ENCODE measurements around the gene OR10H5.
"Not testable (repeated sequence)": the region's sequence is repeated elsewhere in the genome, so short reads cannot be mapped to it uniquely, and the experiment has no call there.

OR10H5 gene

DNA sequence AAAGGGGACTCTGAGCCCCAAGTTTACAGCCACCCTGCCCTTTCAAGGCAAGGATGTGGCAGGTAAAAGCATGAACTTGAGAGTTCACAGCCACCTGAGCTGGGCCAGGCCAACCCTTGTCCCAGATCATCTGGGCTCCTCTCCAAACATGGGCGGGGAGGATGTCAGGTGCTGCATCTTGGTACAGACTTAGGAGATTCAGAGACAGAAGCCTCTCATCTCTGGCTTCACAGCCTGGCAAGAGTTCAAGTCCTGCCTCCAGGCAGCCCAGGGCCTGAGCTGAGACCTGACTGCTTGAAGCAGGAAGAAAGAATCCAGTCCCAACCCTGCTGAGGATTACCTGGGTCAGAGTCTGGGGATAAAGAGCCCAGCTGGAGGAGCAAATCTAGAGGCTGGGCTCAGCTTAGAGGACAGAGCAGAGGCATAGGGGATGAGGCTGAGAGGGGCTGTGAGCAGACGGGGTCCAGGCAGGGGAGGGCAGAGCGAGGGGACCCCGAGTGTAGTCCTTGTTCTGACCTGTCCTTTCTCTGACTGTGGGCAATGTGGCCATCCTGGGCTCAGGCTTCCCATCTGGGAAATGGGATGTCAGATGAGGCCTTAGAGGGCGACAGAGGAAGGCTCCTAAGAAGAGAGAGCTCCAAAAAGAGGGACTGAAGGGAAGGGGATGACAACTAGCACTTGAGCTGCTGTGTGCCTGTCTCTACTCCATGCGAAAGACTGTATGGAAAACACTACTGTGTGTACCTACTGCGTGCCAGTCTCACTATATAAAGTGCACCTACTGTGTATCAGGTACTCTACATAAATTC lies 6.6 kb upstream of the OR10H5 start:
- Histone ChIP-seq H3K4me3 (ENCODE audit: low read length) (no peak overlapping the region), H3K27me3 (ENCODE audit: insufficient read depth, low read length) (no peaks in the 10 kb centered on the region), H3K36me3 (ENCODE audit: insufficient read depth, low read length) (no peaks in the 10 kb centered on the region), H3K4me1 (ENCODE audit: insufficient read depth, low read length) (peaks cover 13% of the 10 kb centered on the region), H2AFZ (ENCODE audit: low read depth, low read length) (no peak overlapping the region), H3K9me3 (ENCODE audit: low read length) (no peaks in the 10 kb centered on the region)

DNA sequence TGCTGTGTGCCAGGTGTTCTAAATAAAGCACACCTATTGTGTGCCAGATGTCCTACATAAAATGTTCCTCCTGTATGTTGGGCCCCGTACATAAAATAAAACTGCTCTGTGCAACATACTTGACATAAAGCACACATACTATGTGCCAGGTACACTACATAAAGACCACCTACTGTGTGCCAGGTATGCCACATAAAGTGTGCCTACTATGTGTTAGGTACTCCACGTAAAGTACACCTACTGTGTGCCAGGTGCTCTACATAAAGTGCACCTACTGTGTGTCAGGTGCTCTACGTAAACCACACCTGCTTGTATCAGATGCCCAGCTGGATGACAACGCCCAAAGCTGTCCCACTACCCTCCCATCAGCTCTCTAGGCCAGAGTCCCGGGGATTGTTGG lies 5.8 kb upstream of the OR10H5 start:
- no peaks in the 10 kb centered on the region for H3K36me3 ChIP-seq (ENCODE audit: insufficient read depth, low read length)
- H3K9me3 ChIP-seq (ENCODE audit: low read length) = no peaks in the 10 kb centered on the region
- no peak overlapping the region for H2AFZ ChIP-seq (ENCODE audit: low read depth, low read length)
- H3K4me3 ChIP-seq (ENCODE audit: low read length) = no peak overlapping the region
- H3K4me1 ChIP-seq (ENCODE audit: insufficient read depth, low read length) = peaks cover 13% of the 10 kb centered on the region
- H3K27me3 ChIP-seq (ENCODE audit: insufficient read depth, low read length) = no peaks in the 10 kb centered on the region

GRCh38 chr19:15782211-15782610 lies 5.2 kb upstream of the OR10H5 start:
- no peak overlapping the region for H3K4me3 ChIP-seq (ENCODE audit: low read length)
- no peaks in the 10 kb centered on the region for H3K27me3 ChIP-seq (ENCODE audit: insufficient read depth, low read length)
- no peak overlapping the region for H2AFZ ChIP-seq (ENCODE audit: low read depth, low read length)
- peaks cover 13% of the 10 kb centered on the region for H3K4me1 ChIP-seq (ENCODE audit: insufficient read depth, low read length)
- no peaks in the 10 kb centered on the region for H3K9me3 ChIP-seq (ENCODE audit: low read length)
- no peaks in the 10 kb centered on the region for H3K36me3 ChIP-seq (ENCODE audit: insufficient read depth, low read length)

DNA sequence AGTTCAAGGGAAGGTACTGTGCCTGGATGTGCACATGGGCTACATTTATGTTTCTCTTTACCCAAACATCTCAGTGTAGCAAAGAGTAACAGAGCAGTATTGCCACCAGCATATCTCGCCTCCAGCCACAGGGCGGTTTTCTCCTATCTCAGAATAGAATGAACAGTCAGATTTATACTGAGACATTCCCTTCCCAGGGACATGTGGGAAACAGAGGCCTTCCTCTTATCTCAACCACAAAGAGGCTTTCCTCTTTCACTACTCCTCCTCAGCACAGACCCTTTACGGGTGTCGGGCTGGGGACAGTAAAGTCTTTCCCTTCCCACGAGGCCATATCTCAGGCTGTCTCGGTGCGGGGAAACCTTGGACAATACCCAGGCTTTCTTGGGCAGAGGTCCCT lies 4.6 kb upstream of the OR10H5 start:
- H3K4me3 ChIP-seq (ENCODE audit: low read length); H3K27me3 ChIP-seq (ENCODE audit: insufficient read depth, low read length); H2AFZ ChIP-seq (ENCODE audit: low read depth, low read length); H3K36me3 ChIP-seq (ENCODE audit: insufficient read depth, low read length); H3K9me3 ChIP-seq (ENCODE audit: low read length): not testable (repeated sequence)
- H3K4me1 ChIP-seq (ENCODE audit: insufficient read depth, low read length) = peaks cover 13% of the 10 kb centered on the region

DNA sequence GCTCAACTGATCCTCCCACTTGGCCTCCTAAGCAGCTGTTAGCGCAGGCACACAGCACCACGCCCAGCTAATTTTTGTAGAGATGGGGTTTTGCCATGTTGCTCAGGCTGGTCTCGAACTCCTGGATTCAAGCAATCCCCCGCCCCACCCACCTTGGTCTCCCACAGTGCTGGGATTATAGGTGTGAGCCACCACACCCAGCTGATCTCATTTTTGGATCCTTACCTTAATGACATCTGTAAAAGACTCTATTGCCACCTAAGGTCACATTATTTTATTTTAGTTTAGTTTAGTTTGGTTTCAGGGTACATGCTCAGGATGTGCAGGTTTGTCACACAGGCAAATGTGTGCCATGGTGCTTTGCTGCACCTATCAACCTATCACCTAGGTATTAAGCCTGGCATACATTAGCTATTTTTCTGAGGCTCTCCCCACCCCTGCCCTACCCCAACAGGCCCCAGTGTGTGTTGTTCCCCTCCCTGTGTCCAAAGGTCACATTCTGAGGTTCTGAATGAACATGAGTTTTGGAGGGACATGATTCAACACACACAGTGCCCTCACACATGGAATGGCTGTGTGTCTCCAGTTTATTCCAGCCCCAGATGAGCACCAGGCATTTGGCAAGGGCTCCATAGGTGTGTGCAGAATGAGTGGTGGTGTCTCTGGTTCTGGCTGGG lies 1.3 kb downstream of the OR10H5 start:
- no peaks in the 10 kb centered on the region for H3K4me1 ChIP-seq (ENCODE audit: insufficient read depth, low read length)
- H3K4me3 ChIP-seq (ENCODE audit: low read length) = no peak overlapping the region
- no peak overlapping the region for H2AFZ ChIP-seq (ENCODE audit: low read depth, low read length)
- peaks cover 4% of the 10 kb centered on the region for H3K27me3 ChIP-seq (ENCODE audit: insufficient read depth, low read length)
- H3K36me3 ChIP-seq (ENCODE audit: insufficient read depth, low read length) = no peaks in the 10 kb centered on the region
- no peaks in the 10 kb centered on the region for H3K9me3 ChIP-seq (ENCODE audit: low read length)

GRCh38 chr19:15790096-15790495 lies 2.6 kb downstream of the OR10H5 start:
- peaks cover 4% of the 10 kb centered on the region for H3K27me3 ChIP-seq (ENCODE audit: insufficient read depth, low read length)
- H3K4me1 ChIP-seq (ENCODE audit: insufficient read depth, low read length) = no peaks in the 10 kb centered on the region
- H3K4me3 ChIP-seq (ENCODE audit: low read length) = no peak overlapping the region
- H2AFZ ChIP-seq (ENCODE audit: low read depth, low read length) = no peak overlapping the region
- H3K9me3 ChIP-seq (ENCODE audit: low read length) = no peaks in the 10 kb centered on the region
- no peaks in the 10 kb centered on the region for H3K36me3 ChIP-seq (ENCODE audit: insufficient read depth, low read length)

- not testable (repeated sequence) for H3K4me3 ChIP-seq (ENCODE audit: low read length); H3K4me1 ChIP-seq (ENCODE audit: insufficient read depth, low read length); H3K9me3 ChIP-seq (ENCODE audit: low read length); H3K36me3 ChIP-seq (ENCODE audit: insufficient read depth, low read length); H2AFZ ChIP-seq (ENCODE audit: low read depth, low read length); H3K27me3 ChIP-seq (ENCODE audit: insufficient read depth, low read length)
These were observed 6.8 kb downstream of the OR10H5 start for GRCh38 chr19:15794279-15794678.

DNA sequence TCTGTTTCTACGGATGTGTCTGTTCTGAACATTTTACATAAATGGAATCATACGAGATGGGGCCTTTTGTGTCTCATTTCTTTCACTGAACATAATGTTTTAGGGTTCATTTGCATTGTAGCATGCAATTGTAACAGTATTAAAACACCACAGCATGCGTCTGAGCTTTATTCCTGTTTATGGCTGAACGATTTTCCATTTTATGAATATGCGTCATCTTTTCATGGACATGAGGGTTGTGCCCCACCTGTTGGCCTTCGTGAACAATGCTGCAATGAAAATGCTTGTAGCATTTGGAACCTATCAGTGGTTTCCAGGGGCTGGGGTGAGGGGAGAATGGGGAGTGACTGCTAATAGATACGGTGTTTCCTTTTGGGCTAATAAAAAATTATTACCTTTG lies 22.9 kb downstream of the OR10H5 start:
- Histone ChIP-seq H3K9me3 (ENCODE audit: low read length) (no peaks in the 10 kb centered on the region), H3K4me1 (ENCODE audit: insufficient read depth, low read length) (no peaks in the 10 kb centered on the region), H3K4me3 (ENCODE audit: low read length) (no peak overlapping the region), H3K27me3 (ENCODE audit: insufficient read depth, low read length) (no peaks in the 10 kb centered on the region), H2AFZ (ENCODE audit: low read depth, low read length) (no peak overlapping the region), H3K36me3 (ENCODE audit: insufficient read depth, low read length) (no peaks in the 10 kb centered on the region)

DNA sequence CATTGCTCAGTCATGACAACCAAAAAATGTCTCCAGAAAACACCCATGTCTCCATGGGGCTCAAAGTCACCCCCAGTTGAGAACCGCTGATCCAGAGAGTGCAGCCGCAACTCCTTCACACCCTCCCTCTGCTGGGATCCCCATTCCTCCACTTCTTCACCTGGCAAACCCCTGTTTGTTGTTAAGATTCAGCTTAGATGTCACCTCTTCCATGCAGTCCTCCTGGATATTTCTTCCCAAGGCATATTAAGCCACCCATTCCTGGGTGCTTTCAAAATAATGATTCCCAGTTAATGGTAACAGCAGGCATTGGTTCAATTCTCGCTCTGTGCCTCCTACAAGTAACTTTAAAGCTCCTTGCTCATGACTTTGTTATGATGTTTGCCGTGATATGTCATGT lies 24.0 kb downstream of the OR10H5 start:
- no peaks in the 10 kb centered on the region for H3K4me1 ChIP-seq (ENCODE audit: insufficient read depth, low read length)
- H3K36me3 ChIP-seq (ENCODE audit: insufficient read depth, low read length) = no peaks in the 10 kb centered on the region
- no peaks in the 10 kb centered on the region for H3K9me3 ChIP-seq (ENCODE audit: low read length)
- no peaks in the 10 kb centered on the region for H3K27me3 ChIP-seq (ENCODE audit: insufficient read depth, low read length)
- no peak overlapping the region for H3K4me3 ChIP-seq (ENCODE audit: low read length)
- no peak overlapping the region for H2AFZ ChIP-seq (ENCODE audit: low read depth, low read length)

DNA sequence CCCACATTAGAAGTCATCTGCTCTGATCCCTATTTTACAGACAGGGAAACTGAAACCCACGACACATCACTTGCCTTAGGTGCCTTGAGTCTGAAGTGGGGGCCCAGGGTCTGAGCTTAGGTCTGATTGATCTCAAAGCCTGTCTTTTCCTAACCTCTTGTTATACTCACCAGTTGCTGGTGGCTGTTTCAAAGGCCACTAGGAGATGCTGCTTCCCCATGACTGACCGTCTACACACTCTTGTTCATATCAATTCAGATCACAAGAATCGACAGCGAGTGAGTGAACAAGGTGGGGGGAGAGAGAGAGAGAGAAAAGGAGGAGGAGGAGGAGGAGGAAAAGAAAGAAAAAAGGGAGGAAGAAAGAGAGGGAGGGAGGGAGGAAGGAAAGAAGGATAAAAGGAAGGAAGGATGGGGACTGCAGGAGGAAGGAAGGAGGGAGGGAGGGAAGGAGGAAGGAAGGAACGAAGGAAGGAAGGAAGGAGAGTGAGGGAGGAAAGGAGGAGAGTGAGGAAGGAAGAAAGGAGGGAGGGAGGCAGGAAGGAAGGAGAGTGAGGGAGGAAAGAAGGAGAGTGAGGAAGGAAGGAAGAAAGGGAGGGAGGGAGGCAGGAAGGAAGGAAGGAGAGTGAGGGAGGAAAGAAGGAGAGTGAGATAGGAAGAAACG lies 24.7 kb downstream of the OR10H5 start:
- Histone ChIP-seq H3K4me1 (ENCODE audit: insufficient read depth, low read length) (no peaks in the 10 kb centered on the region), H3K27me3 (ENCODE audit: insufficient read depth, low read length) (no peaks in the 10 kb centered on the region), H3K9me3 (ENCODE audit: low read length) (no peaks in the 10 kb centered on the region), H2AFZ (ENCODE audit: low read depth, low read length) (no peak overlapping the region), H3K36me3 (ENCODE audit: insufficient read depth, low read length) (no peaks in the 10 kb centered on the region), H3K4me3 (ENCODE audit: low read length) (no peak overlapping the region)

- H2AFZ ChIP-seq (ENCODE audit: low read depth, low read length) = no peak overlapping the region
- H3K27me3 ChIP-seq (ENCODE audit: insufficient read depth, low read length) = no peaks in the 10 kb centered on the region
- no peaks in the 10 kb centered on the region for H3K4me1 ChIP-seq (ENCODE audit: insufficient read depth, low read length)
- H3K4me3 ChIP-seq (ENCODE audit: low read length) = no peak overlapping the region
- no peaks in the 10 kb centered on the region for H3K9me3 ChIP-seq (ENCODE audit: low read length)
- no peaks in the 10 kb centered on the region for H3K36me3 ChIP-seq (ENCODE audit: insufficient read depth, low read length)
These were observed 26.5 kb downstream of the OR10H5 start for GRCh38 chr19:15813916-15814315.

GRCh38 chr19:15815306-15815705 lies 27.8 kb downstream of the OR10H5 start, which contains the start of gene OR10H1:
TSS of gene OR10H1 (minus strand) at chr19:15815664. CDS start at chr19:15808037, 7,627 bp downstream.
- Histone ChIP-seq H3K27me3 (ENCODE audit: insufficient read depth, low read length) (no peaks in the 10 kb centered on the region), H2AFZ (ENCODE audit: low read depth, low read length) (no peak within 1 kb of the TSS), H3K9me3 (ENCODE audit: low read length) (no peaks in the 10 kb centered on the region), H3K4me1 (ENCODE audit: insufficient read depth, low read length) (no peaks in the 10 kb centered on the region), H3K36me3 (ENCODE audit: insufficient read depth, low read length) (no peaks in the 10 kb centered on the region), H3K4me3 (ENCODE audit: low read length) (no peak within 1 kb of the TSS)

DNA sequence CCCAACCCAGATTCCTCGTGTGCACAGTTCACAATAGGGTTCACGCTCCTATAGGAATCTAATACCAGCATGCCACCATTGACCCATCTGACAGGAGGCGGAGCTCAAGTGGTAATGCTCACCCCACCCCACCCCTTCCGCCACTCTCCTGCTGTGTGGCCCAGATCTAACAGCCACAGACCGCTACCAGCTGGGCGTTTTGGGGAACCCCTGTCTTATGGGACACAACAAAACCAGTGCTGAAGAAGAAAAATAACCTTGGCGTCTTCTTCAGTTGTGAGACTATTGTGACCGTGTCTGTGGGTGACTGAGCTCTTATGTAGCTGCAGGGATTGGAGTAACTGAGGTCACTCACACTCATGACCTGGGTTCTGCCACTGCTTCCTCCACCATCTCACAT lies 33.2 kb downstream of the OR10H5 start:
- Histone ChIP-seq H3K36me3 (ENCODE audit: insufficient read depth, low read length) (no peaks in the 10 kb centered on the region), H3K4me3 (ENCODE audit: low read length) (no peak overlapping the region), H3K27me3 (ENCODE audit: insufficient read depth, low read length) (peaks cover under 1% of the 10 kb centered on the region), H3K9me3 (ENCODE audit: low read length) (no peaks in the 10 kb centered on the region), H2AFZ (ENCODE audit: low read depth, low read length) (no peak overlapping the region), H3K4me1 (ENCODE audit: insufficient read depth, low read length) (no peaks in the 10 kb centered on the region)
